ENCODE measurements around the gene NMRK2. TPM values are rescaled to one million over a fixed set of nuclear protein-coding genes. Genes with fewer than 3 reads are reported as not detected.

Gene NMRK2
- total RNA-seq, 1 experiment from 2014 or later: not detected

- DNase-seq (ENCODE audit: low read depth, low spot score): no peak
- CTCF ChIA-PET: no interaction called here
- Histone ChIP-seq H3K27me3 (ENCODE audit: insufficient read depth, low read length) (no peaks in the 10 kb centered on the region), H3K9me2 (ENCODE audit: insufficient read depth) (no peaks in the 10 kb centered on the region), H3K4me3 (replicated peaks in 1 of 2; ENCODE audit: low read depth in 1 of 2, low read length in 2 of 2) (no peak overlapping the region), H3K27ac (ENCODE audit: low read depth, low read length) (no peak overlapping the region), H3K9me3 (ENCODE audit: control insufficient read depth in 1 of 2, insufficient read depth in 1 of 2, low read depth in 1 of 2, low read length in 2 of 2) (no peaks in the 10 kb centered on the region), H3K36me3 (ENCODE audit: control insufficient read depth in 1 of 2, insufficient read depth in 2 of 2, low read length in 2 of 2) (peaks cover 0 to 5% of the 10 kb centered on the region in 2 experiments; a peak in 1 of 4 replicates), H3K4me1 (ENCODE audit: control insufficient read depth in 1 of 2, insufficient read depth in 2 of 2, low read length in 2 of 2) (peaks cover 2 to 23% of the 10 kb centered on the region in 2 experiments; a peak in 2 of 4 replicates), H3K4me2 (ENCODE audit: low read length) (no peak overlapping the region), H3K79me2 (ENCODE audit: insufficient read depth, low read length) (no peaks in the 10 kb centered on the region), H4K20me1 (ENCODE audit: insufficient read depth) (no peaks in the 10 kb centered on the region), H3K9ac (ENCODE audit: low read length) (no peak overlapping the region), H2AFZ (ENCODE audit: low read depth, low read length, poor library complexity, severe bottlenecking) (no peak overlapping the region)
- no TSS peak for BruUV-seq (replicated peaks)
- TF ChIP-seq ZFX (IDR thresholded peaks at IDR 0.05): no peak
- no peak for TF ChIP-seq ZBTB33 (IDR thresholded peaks at IDR 0.05; ENCODE audit: extremely low read depth, insufficient replicate concordance, low read length)
- no peak for TF ChIP-seq CBX3 (IDR thresholded peaks at IDR 0.05; ENCODE audit: low read depth)
- TF ChIP-seq CTCF (IDR thresholded peaks at IDR 0.05 in 2 of 3, conservative IDR thresholded peaks at IDR 0.05 in 1 of 3; ENCODE audit: borderline replicate concordance in 1 of 3, insufficient read depth in 1 of 3, low read depth in 2 of 3, low read length in 2 of 3): no peak
- no peak for TF ChIP-seq POLR2A (IDR thresholded peaks at IDR 0.05; ENCODE audit: borderline replicate concordance, extremely low read depth, insufficient read depth, insufficient read length)
- TF ChIP-seq ELF1 (IDR thresholded peaks at IDR 0.05; ENCODE audit: borderline replicate concordance, low read depth): no peak
- TF ChIP-seq EZH2 (IDR thresholded peaks at IDR 0.05): no peak
- no peak for TF ChIP-seq ATF3 (IDR thresholded peaks at IDR 0.05)
- no peak for TF ChIP-seq POLR2AphosphoS5 (IDR thresholded peaks at IDR 0.05; ENCODE audit: low read depth, low read length)
- POLR2A ChIA-PET: no interaction called here
- ATAC-seq: no peak
- intact Hi-C loops (cut with micrococcal nuclease): no loop called here
- RAD21 ChIA-PET (ENCODE audit: low non-redundant PET in 1 of 2, low total read pairs in 2 of 2, uncharacterized antibody in 2 of 2, unreplicated experiment in 2 of 2): no interaction called here
Measured at GRCh38 chr19:3955688-3956087, 22.8 kb downstream of the NMRK2 start.

All from HCT116 (cell line).